ENCODE results near the gene SORCS2. TPM values are rescaled to one million over a fixed set of nuclear protein-coding genes. Genes with fewer than 3 reads are reported as not detected.

Gene SORCS2
- total RNA-seq, 2 experiments from 2014 or later, result 0.03 TPM; not detected in 1

GRCh38 chr4:7755561-7755960 lies 563.2 kb downstream of the SORCS2 start:
- H3K4me1 ChIP-seq (ENCODE audit: insufficient read depth, low read length, poor library complexity, severe bottlenecking), result peaks cover 8% of the 10 kb centered on the region
- H3K4me3 ChIP-seq (ENCODE audit: low read depth, low read length, poor library complexity, severe bottlenecking), result no peak overlapping the region
- no peaks in the 10 kb centered on the region for H3K9me2 ChIP-seq (ENCODE audit: insufficient read depth, low read length)
- no peaks in the 10 kb centered on the region for H3K79me2 ChIP-seq (ENCODE audit: insufficient read depth, low read depth, low read length)
- CTCF ChIA-PET (ENCODE audit: unreplicated experiment), result no interaction called here
- H3K27ac ChIP-seq (ENCODE audit: low read depth, low read length, poor library complexity, severe bottlenecking), result no peak overlapping the region
- no TSS peak for BruUV-seq (replicated peaks)
- intact Hi-C loops (cut with micrococcal nuclease; ENCODE audit: unreplicated experiment), result no loop called here
- no peaks in the 10 kb centered on the region for H3K9me3 ChIP-seq (ENCODE audit: low read length)
- no peaks in the 10 kb centered on the region for H4K20me1 ChIP-seq (ENCODE audit: insufficient read depth, low read length)
- POLR2A ChIA-PET, result interaction anchor here (0.6 kb wide), 1 partner anchor 178 kb away, joined by 3 read pairs; no protein-coding TSS in a partner anchor
- H2AFZ ChIP-seq (ENCODE audit: low read length), result no peak overlapping the region
- H3K4me2 ChIP-seq (ENCODE audit: low read length), result no peak overlapping the region
- TF ChIP-seq, protein P1, sequence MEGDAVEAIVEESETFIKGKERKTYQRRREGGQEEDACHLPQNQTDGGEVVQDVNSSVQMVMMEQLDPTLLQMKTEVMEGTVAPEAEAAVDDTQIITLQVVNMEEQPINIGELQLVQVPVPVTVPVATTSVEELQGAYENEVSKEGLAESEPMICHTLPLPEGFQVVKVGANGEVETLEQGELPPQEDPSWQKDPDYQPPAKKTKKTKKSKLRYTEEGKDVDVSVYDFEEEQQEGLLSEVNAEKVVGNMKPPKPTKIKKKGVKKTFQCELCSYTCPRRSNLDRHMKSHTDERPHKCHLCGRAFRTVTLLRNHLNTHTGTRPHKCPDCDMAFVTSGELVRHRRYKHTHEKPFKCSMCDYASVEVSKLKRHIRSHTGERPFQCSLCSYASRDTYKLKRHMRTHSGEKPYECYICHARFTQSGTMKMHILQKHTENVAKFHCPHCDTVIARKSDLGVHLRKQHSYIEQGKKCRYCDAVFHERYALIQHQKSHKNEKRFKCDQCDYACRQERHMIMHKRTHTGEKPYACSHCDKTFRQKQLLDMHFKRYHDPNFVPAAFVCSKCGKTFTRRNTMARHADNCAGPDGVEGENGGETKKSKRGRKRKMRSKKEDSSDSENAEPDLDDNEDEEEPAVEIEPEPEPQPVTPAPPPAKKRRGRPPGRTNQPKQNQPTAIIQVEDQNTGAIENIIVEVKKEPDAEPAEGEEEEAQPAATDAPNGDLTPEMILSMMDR (conservative IDR thresholded peaks at IDR 0.05; ENCODE audit: low read length), result no peak
- TF ChIP-seq EZH2phosphoT487 (IDR thresholded peaks at IDR 0.05; ENCODE audit: borderline replicate concordance, low read depth, low read length), result no peak
- H3K36me3 ChIP-seq (ENCODE audit: insufficient read depth, low read length), result no peaks in the 10 kb centered on the region
- no peak for DNase-seq (ENCODE audit: low spot score)

DNA sequence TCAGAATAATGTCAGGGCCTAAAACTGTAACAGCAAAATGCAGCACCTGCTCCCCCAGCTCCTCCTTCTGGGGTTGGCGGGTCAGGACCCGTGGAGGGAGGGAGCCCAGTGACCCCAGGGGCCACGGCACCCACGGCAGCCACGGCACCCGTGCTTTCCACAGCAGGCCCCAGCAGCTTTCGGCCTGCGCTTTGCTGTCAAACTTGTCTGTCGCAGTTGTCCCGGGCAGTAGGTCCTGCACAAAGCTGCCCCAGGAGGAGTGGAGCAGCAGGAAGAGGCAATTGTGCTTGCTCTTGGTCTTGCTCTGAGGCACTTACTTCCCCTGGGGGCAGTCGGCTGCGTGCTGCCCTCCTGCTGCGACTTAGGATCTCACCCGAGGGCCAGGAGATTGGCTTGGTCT lies 563.7 kb downstream of the SORCS2 start:
- H3K79me2 ChIP-seq (ENCODE audit: insufficient read depth, low read depth, low read length), result no peaks in the 10 kb centered on the region
- no peak overlapping the region for H3K4me3 ChIP-seq (ENCODE audit: low read depth, low read length, poor library complexity, severe bottlenecking)
- no peak overlapping the region for H2AFZ ChIP-seq (ENCODE audit: low read length)
- no peak overlapping the region for H3K27ac ChIP-seq (ENCODE audit: low read depth, low read length, poor library complexity, severe bottlenecking)
- POLR2A ChIA-PET, result no interaction called here
- no peak for DNase-seq (ENCODE audit: low spot score)
- TF ChIP-seq, protein P1 (conservative IDR thresholded peaks at IDR 0.05; ENCODE audit: low read length), result no peak
- TF ChIP-seq EZH2phosphoT487 (IDR thresholded peaks at IDR 0.05; ENCODE audit: borderline replicate concordance, low read depth, low read length), result no peak
- H3K4me1 ChIP-seq (ENCODE audit: insufficient read depth, low read length, poor library complexity, severe bottlenecking), result peaks cover 8% of the 10 kb centered on the region
- H3K9me3 ChIP-seq (ENCODE audit: low read length), result no peaks in the 10 kb centered on the region
- no peaks in the 10 kb centered on the region for H3K9me2 ChIP-seq (ENCODE audit: insufficient read depth, low read length)
- CTCF ChIA-PET (ENCODE audit: unreplicated experiment), result no interaction called here
- H3K4me2 ChIP-seq (ENCODE audit: low read length), result no peak overlapping the region
- intact Hi-C loops (cut with micrococcal nuclease; ENCODE audit: unreplicated experiment), result no loop called here
- no TSS peak for BruUV-seq (replicated peaks)
- no peaks in the 10 kb centered on the region for H4K20me1 ChIP-seq (ENCODE audit: insufficient read depth, low read length)
- no peaks in the 10 kb centered on the region for H3K36me3 ChIP-seq (ENCODE audit: insufficient read depth, low read length)

DNA sequence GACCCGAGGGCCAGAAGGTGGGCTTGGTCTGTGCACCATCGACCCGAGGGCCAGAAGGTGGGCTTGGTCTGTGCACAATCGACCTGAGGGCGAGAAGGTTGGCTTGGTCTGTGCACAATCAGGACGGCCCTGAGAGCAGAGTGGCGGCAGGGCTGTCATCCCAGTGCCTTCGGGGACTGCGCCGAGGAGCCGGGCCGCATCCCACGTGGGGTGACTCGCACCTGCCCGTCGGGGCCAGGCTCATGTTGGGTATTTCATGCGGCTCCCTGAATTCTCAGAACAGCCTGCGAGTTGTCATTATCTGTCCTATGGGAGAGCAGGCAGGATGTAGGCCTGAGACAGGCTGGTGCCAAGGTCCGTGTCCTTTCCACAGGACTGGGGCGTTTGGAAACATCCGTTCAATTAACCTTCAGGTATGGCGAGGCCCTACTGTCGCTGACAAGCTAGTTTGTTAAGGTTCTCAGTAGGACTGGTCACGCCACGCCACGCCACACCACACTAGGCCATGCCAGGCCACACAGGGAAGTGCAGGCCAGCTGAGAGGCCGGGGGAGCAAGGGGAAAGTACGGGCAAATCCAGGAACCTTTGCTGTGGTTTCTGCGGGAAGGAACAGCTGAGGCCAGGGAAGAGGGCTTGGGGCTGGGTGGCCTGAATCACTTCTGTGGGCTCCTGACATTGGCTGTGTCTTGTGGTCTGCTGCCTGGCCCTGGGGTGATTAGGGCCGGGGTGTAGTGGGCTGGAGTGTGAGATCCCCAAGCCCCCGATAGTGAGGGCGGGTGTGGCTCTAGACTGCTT lies 564.4 kb downstream of the SORCS2 start:
- Histone ChIP-seq H4K20me1 (ENCODE audit: insufficient read depth, low read length) (no peaks in the 10 kb centered on the region), H3K9me2 (ENCODE audit: insufficient read depth, low read length) (no peaks in the 10 kb centered on the region), H3K27ac (ENCODE audit: low read depth, low read length, poor library complexity, severe bottlenecking) (no peak overlapping the region), H3K4me1 (ENCODE audit: insufficient read depth, low read length, poor library complexity, severe bottlenecking) (peaks cover 8% of the 10 kb centered on the region), H3K4me3 (ENCODE audit: low read depth, low read length, poor library complexity, severe bottlenecking) (no peak overlapping the region), H3K9me3 (ENCODE audit: low read length) (no peaks in the 10 kb centered on the region), H3K4me2 (ENCODE audit: low read length) (no peak overlapping the region), H3K79me2 (ENCODE audit: insufficient read depth, low read depth, low read length) (no peaks in the 10 kb centered on the region), H2AFZ (ENCODE audit: low read length) (no peak overlapping the region), H3K36me3 (ENCODE audit: insufficient read depth, low read length) (no peaks in the 10 kb centered on the region)
- ChIA-PET CTCF (ENCODE audit: unreplicated experiment) (no interaction called here), POLR2A (no interaction called here)
- intact Hi-C loops (cut with micrococcal nuclease; ENCODE audit: unreplicated experiment), result no loop called here
- TF ChIP-seq EZH2phosphoT487 (IDR thresholded peaks at IDR 0.05; ENCODE audit: borderline replicate concordance, low read depth, low read length), result no peak
- TF ChIP-seq, protein P1 (conservative IDR thresholded peaks at IDR 0.05; ENCODE audit: low read length), result no peak
- DNase-seq (ENCODE audit: low spot score), result no peak
- BruUV-seq (replicated peaks), result no TSS peak

All from OCI-LY7 (cell line).